Vagina (tissue), 2 donors: ENCODE data around the gene LRRC4C.

Source experiments
- CTCF ChIP-seq, 3 experiments: fragments of 450-650 bp in 2 of 3; fragments of 200-600 bp in 1 of 3; sonication (generic) in 1 of 3; IDR thresholded peaks; one replicate each; pipeline ENCODE4 v1.5.1; 2017 to 2019; ENCODE audit warnings: antibody characterized with exemption in 3 of 3, mild to moderate bottlenecking in 2 of 3, moderate library complexity in 2 of 3
- POLR2A ChIP-seq, 2 donors: fragments of 450-650 bp; IDR thresholded peaks; one replicate each; pipeline ENCODE4 v1.6.1; 2017; ENCODE audit warnings: antibody characterized with exemption in 2 of 2, mild to moderate bottlenecking in 2 of 2, moderate library complexity in 2 of 2

DNA sequence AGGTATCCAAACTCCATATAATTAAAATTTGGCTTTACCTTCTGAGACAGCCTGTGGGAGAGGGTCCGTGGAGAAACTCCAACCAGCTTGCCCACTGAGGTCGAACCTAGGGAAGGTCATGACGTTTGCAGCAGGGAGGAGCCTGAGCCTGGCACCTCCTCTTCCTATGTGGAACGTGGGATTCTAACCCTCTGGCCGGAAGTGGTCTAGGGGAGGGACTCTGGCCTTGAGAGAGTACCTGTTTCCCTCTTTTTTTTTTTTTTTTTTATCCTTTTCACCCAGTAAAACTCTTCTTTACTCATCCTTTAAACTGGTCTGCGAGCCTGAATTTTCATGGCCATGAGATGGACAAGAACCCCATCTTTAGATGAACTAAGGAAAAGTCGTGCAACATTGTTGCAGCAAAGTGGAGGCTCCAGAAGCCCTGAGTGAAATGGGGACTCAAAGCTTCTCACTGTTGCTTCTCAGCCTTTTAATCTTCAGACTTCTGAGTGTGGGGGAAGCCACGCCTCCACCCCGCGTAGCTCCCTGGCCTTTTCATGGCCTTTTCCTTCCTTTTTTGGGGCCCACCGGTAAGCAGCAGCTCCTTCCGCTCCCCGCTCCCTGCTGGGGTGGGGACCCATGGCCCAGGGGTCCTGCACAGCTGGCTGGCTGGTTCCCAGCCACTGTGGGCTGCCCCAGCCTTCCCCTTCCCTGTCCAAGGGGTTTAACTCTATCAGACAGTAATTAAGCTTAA, 1359.9 kb downstream of the LRRC4C start:
- no peak for TF ChIP-seq CTCF (IDR thresholded peaks at IDR 0.05)
- TF ChIP-seq POLR2A (IDR thresholded peaks at IDR 0.05), result no peak
